Activated T-helper 1 cell treated with Interleukin-2 at 50 U/mL for 16 hours (primary cell): ENCODE results near the gene SGK1.

Experiments
- DNase-seq: peaks from one replicate; pipeline ENCODE4 v3.0.0-alpha.2; 2020; ENCODE audit warnings: low read depth

SGK1 gene

GRCh38 chr6:134123666-134124208 lies 194.2 kb downstream of the SGK1 start:
- peak; percentile 19 for DNase-seq

DNA sequence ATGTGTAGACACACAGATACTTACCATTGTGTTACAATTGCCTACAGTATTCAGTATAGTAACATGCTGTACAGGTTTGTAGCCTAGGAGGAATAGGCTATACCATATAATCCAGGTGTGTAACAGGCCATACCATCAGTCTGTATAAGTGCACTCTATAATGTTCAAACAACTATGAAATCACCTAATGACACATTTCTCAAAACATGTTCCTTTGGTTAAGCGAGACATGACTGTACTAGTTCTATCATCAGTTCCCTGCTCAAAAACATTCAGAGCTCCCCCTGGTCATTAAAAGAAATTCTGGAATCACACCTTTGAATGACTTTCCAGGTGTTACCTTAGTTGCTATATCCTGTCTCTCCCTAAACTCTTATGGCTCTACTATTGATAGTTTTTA lies 195.1 kb downstream of the SGK1 start:
- no peak for DNase-seq

GRCh38 chr6:134119486-134119885 lies 198.4 kb downstream of the SGK1 start:
- DNase-seq = no peak
